Putamen (tissue), 1 donor: ENCODE results near the gene GMDS.
"Not testable (repeated sequence)": the region's sequence is repeated elsewhere in the genome, so short reads cannot be mapped to it uniquely, and the experiment has no call there.

ENCODE experiments used
- DNase-seq: peaks from one replicate; pipeline ENCODE4 v3.0.0-alpha.2; 2016; ENCODE audit warnings: low spot score

GMDS gene

DNA sequence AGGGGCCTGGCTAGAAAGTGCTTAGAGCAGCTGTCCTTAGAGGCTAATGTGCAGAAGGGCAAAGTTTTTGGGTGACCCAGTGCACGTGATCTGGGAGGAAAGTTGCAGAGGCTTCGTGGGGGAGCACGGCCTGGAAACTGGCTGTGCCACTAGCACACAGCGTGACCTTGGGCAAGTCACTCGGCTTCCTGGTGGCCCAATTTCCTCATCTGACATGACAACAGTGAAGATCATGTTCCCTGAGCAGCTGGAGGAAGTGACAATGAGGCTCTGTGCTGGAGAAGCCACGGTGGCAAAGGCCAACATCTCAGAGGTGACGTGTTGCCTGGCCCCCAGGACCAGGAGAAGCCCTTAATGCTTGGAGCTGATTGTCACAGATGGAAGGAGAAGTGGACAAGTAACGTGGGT is 536.2 kb downstream of the GMDS start:
- no peak for DNase-seq

DNA sequence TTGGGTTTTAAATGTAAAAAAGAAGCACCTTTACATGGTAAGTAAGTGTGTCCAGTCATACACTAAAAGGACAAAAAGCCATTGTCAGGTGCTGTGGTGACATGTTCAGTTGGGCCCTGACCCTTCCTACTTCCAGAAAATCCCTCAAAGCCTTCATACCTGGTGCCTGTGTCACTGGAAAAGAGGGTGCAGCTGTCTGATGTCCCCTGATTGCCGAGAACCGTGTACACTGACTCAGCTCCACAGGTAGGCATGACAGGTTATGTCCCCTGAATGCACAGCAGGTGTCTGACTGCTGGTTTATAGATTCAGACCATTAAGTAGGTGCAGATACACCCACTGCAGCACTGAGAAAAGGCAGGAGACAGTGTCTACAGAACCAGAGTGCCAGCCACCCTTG is 536.6 kb downstream of the GMDS start:
- DNase-seq, result no peak

DNA sequence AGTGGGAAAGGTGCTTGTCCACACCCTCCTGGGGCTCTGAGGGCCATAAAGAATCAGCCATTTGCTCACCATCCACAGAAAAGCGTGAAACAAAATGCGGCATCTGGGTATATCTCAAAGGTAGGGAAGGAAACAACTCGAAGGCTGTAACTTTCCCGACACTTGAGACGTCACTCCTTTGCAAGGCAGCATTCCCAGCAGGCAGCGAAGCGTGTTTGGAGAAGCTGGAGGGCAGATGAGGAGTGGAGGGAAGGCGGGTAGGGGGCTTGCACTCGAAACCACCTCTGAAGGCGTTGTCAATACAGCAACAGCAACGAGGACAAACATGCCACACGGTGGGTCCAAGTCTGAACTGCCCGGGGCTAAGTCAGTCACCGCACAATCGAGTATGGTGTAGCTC is 537.3 kb downstream of the GMDS start:
- no peak for DNase-seq

DNA sequence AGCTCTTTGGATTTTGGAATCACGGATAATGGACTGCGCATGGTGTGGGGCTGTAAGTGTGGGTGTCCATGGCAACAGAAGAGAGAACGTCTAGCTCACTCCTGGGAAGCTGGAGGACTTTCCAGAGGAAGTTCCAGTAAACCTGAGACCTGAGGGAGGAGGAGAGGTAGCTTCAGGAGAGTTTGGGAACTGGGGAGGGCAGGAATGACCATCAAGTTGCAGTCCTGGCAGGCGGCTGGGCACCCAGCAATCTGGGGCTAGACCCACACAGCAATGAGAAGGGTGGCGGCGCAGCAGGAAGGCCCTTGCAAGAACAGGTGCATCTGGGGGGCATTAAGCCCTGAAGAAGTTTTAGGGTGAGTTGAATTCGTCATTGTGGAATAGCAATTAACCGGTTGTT is 539.8 kb downstream of the GMDS start:
- DNase-seq, result no peak

DNA sequence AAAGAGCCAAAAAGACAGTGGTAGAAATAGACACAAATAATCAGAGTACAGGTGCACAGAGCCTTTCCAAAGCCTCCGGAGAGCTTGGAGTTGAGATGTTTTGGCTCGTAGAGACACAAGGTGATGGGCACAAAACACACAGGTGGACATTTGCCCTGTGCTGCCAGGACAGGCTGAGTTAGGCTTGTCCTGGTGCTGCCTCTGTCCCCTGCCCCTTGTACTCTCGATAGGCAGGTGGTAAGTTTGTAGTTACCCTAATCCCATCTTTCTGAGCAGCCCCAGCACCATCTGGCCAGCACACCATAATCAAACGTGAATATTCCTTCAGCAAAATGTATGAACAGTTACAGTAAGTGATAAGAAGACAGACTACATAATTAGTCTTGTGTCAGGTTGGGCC is 540.2 kb downstream of the GMDS start:
- DNase-seq, result no peak

DNA sequence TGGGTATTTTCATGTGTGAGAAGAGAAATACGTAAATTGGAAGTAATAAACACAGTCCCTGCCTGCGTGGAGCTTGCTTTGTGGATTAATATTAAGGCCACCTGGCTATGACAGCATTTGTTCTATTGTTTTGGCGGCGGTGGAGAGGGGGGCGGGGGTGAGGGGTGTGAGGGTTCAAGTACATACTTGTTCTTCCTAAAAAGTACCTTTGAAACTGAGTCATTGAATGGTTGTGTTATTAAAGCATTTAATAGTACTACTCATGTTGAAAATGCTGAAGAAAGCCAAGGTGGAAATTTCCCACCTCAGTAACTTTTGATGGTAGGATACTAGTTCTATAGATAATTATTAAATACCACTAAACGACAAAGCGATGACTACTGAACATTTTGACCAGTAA is 540.7 kb downstream of the GMDS start:
- no peak for DNase-seq

DNA sequence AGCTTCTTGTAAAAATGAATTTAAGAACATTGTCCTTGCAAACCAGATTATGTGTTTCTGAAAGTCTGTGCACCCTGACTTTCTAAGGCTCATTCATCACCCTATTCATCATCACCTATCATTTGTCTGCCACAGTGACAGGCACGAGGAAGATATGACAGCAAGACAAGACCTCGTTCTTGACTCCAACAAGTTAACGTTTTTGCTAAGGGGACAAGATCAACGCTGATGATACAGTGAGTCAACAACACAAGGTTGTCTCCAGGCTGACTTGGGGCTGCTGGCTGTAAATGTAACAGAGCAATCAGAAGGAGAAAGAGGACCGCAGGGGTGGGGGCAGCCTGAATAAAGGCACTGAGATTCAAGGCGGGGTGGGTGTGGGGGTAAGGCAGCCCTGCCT is 541.5 kb downstream of the GMDS start:
- DNase-seq, result no peak

DNA sequence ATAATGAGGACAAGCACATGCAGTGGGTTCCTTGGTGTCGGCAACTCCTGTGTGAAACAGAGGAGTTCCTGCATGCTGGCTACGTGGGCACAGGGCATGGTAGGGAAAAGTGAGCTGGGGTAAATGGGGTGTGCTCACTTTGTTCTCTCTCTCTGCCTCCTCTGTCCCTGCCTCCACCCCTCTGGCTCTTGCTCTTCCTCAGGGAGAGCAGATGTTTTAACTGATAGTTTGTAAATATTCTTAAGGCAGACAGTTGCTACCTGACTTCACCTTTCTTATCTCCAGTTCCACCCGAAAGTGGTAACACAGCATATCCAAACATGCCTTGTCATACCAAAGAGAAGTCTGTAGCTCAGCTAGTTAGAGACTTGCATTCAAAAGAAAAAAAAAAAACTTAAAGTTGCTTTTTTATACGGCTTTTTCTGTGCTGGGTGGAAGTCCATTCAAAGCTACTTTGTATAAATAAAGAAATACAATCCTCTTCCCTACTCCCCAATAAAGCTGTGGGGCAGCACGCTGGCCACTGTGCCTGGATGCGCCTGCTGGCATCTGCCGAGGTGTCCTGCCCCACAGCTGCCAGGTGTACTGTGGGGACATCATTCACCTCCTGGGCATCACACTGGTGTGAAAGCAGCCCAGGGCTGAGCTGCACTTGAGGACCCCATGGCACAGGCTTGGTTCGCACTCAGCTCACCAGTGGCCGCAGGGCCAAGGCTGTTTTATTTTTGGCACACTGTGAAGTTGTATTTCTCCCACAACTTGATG is 542.1 kb downstream of the GMDS start:
- DNase-seq, result no peak

DNA sequence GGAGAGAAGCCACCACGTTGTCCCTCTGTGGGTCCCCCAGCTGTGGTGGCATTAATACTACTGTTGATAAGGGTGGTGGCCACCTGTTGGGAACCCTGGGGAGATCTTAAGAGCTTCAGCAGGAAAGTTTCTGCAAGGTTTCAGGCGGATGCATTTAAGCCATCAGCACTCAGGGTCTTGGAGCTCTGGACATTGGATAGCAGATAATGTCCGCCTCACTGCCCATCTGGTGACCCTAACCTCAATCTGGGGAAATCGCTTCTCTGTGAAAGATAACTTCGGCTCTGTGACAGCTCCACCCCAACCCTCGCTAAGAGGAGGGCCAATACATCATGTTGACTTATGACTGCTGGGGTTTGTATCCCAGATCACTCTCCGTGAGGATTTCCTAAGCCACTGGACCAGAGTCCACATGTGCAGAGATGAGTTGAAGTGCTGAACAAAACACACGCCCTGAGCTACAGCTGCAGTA is 542.8 kb downstream of the GMDS start:
- DNase-seq, result no peak

DNA sequence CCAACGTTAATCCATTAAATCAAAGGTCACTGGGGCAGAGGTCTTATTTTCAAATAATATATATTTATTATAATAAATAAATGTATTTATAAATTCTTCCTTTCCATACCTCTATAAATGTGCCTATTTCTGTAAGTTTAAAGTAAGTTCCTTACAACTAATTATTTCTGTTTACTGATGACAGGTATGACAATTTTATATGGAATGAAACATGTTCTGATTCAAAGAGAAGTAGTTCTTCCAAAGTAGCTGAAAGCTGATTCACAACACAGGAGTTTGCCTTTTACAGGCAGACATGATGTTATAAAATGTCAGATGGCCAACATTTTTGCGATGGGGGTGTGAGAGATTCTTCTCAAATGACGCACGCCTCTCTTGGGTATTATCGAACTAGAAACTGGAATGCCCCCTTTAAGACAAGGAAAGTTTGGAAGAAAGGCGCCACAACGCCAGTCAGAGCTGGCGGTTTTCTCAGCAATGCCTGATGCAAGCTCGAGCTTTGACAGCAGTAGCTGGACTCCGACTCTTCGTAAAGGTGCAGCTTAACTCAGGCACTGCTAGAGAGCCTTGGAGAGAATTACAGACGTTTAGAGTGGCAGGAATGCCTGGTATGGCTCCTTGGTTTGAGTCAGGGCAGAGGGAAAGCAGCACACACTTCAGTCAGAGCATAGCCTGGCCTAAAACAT is 543.6 kb downstream of the GMDS start:
- DNase-seq, result no peak

DNA sequence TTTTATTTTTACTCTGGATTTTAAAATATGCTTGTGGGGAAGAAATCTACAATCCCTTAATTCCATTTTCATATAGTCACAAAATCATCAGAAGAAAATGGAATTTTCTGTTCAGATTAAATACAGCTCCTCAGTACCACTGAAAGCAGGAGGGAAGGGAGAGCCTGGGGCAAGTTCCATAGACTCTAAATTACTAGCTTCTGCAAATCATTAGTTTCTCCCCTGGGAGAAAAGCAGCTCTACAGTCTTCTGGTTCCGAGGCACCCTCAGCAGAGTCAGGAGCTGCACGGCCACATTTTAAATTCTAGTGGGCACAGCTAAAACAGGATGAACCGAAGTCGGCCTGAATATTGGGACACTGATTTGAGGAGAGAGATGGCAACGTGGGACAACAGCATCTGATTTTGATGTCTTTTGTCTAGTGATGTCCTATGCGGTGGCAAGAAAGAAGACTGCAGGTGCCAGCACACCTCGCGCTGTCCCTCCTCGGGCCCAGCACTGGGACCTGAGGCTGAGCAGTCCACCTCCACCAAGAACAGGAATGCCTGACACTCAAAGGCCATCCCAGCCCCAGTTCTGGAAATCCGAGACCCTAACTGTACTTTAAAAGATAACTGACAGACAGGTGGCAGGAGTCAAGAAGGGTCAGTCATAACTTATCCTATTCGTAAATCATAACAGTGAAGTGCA is 545.0 kb downstream of the GMDS start:
- DNase-seq, result no peak

DNA sequence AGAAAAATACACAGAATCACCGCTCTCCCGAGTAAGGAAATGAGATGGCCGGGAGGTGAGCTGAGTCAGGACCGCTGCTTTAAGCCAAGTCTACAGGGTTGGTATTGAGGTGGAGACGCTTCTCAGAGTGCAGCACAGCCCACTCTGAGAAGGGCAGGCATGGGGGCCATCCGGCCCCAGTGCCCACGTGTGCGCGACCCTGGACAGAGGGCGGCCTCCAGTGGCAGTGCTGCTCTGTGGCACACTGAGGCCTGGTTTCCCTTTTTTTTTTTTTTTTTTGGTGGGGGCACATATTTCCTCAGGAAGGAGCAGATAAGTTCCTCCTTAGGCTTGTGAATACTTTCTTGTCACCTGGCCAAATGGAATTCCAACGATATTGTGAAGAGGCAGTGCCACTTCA is 546.9 kb downstream of the GMDS start:
- no peak for DNase-seq

DNA sequence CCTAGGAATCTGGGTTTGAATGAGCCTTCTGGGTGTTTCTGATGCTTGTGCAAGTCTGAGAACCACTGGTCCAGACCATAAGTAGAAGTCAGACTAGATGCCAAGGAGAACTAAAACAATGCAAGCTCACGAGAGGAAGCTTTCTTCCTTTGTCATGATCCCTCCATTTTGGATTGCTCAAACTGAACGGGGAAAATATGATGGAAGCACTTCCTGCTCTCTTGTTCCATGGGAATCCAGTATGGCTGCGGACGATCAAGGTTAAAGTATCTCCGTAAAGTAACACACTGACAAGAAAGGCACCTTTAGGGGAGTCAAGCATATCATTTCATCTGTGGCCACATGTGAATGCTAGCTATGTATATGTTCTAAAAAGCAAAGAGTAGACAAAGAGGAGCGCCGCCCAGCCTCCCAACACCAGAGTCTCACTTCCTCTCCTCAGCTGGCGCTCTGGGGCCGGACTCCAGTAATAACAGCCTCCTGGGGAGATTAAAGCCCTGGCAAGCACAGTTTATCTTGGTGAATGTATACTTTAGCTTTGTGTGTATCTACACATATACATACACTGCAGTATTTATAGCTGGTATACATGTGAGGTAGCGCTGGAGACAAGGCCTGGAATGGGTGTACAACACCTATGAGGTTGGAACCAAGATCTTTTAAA is 547.6 kb downstream of the GMDS start:
- no peak for DNase-seq

DNA sequence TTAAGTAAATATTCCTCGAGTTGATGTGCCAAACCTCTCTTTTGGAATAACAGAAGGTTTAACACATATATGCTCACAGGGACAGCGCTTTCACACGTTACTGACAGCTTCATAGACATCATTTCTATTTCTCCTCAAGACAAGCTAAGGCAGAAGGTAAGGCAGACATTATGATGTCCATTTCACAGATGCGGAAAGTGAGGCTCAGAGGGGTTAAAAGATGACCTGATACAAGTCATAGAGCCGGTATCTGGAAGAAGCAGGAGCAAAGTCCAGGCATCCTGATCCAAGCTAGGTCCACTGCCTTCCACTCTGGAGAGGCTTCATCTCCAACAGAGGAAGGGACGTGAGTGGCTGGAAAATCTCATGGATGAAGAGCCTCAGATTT is 548.9 kb downstream of the GMDS start:
- no peak for DNase-seq

DNA sequence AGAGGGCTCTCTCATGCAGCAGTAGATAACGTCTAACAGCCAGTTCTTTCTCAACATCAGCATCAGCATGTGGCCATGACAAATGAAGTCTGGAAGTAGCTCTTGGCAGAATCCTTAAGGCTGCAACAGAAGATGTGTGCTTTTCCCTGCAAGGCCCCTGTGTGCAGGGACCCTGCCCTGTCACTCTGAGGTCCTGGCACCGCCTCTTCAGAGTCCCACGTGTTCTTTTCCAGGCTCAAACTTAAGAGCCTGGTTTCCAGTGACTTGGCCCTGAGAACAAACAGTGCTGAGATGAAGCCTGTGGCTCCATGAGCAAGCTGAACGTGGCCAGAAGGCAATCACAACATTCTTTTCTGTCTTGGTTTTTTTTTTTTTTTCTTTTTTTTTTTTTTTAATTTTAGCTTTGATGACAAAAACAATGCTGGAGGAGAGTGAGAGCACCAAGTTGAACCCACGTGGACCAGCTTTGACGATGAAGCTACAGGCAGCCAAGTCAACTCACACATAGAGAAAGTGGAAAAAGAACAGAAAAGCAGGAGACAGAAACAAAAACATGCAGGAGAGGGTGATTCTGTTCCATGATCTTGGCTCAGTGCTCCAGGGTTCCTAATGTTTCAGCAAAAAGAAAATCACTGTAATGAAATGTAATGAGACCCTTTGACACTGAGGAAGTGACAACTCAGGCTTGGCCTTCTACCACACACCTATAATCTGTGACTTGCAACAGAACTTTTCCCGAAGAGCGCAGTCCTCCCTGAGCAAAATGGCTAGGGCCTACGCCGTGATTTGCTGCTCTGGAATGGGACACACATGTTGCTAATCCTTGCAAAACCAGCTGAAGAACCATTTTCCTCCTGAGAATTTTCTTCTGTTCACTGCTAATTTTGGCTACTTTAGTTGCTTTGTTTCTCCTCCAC is 549.6 kb downstream of the GMDS start:
- DNase-seq, result no peak

DNA sequence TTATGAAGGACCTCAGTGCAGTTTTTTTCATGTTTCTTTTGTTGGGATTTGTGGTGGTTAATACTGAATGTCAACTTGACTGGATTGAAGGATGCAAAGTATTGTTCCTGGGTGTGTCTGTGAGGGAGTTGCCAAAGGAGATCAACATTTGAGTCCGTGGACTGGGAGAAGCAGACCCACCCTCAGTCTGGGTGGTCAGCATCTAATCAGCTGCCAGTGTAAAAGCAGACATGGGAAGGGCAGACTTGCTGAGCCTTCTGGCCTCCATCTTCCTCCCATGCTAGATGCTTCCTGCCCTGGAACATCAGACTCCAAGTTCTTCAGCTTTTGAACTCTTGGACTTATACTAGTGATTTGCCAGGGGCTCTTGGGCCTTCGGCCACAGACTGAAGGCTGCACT is 553.6 kb downstream of the GMDS start:
- DNase-seq, result not testable (repeated sequence)

DNA sequence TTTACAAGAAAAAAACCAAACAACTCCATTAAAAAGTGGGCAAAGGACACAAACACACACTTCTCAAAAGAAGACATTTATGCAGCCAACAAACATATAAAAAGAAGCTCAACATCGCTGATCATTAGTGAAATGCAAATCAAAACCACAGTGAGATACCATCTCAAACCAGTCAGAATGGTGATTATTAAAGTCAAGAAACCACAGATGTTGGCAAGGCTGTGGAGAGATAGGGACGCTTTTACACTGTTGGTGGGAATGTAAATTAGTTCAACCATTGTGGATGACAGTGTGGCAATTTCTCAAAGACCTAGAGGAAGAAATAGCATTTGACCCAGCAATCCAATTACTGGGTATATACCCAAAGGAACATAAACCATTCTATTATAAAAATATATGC is 554.7 kb downstream of the GMDS start:
- not testable (repeated sequence) for DNase-seq

DNA sequence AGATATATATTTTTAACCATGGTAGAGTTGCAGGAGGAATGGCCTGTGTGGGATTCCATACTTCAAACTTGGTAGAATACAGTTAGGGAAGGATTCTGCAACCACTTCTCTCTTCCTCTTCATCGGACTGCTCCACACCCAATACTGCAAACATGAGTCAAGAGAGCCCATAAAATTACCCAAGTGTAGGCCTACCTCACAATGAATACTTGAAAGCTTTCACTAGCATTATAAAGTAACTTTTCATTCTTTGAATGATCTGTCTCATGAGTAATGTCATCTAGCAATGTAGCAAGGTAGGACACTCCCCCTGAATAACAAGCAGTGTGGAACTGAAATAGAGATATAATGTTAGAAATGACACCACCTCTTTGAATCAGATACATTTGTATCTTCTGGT is 556.3 kb downstream of the GMDS start:
- DNase-seq, result no peak

DNA sequence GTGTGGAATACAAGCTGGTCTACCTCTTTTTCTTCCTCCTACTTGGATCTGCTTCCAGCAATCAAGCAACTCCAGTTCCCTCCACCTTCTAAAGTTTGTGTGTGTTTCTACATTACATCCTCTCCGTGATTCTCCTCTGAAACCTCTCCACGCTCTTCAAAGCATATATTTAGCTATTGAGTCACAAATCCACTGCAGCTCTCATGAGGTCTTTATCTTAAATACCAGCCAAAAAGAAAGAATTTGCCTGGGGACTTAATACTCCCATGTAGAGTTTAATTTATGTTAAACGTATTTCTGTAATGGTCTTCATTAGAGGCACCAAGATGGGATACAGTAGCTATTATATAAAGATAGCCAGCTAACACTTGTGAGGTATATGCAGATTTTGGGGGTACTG is 557.0 kb downstream of the GMDS start:
- no peak for DNase-seq

DNA sequence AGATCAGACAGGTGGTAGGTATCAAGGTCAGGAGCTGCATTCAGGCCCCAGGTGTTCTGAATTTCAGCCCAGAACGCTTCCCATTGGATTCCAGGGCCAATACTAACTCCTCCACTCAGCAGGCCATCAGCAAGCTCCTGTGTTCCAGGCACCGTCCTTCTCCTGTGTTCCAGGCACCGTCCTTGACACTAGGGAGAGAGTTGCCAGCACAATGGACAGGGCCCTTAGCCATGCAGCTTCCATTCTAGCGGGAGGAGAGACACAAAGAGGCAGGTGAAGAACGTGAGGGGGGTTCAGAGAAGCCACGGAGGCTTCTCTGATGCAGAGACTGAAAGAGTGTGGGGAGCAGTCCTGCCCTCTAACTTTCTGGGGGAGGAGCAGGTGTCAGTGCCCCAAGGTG is 558.0 kb downstream of the GMDS start:
- no peak for DNase-seq
